HL-60 (cell line): ENCODE data around the gene SRBD1.

Experiments
- POLR2AphosphoS5 ChIP-seq: IDR thresholded peaks from 2 replicates; pipeline ENCODE4 v1.6.1; 2012; ENCODE audit warnings: low read depth
- TF ChIP-seq, protein P1 (sequence below): IDR thresholded peaks from one replicate; pipeline ENCODE4 v1.5.1; 2011; ENCODE audit warnings: low read length, control low read depth, inconsistent platforms; ENCODE audit not compliant: insufficient read depth

DNA sequence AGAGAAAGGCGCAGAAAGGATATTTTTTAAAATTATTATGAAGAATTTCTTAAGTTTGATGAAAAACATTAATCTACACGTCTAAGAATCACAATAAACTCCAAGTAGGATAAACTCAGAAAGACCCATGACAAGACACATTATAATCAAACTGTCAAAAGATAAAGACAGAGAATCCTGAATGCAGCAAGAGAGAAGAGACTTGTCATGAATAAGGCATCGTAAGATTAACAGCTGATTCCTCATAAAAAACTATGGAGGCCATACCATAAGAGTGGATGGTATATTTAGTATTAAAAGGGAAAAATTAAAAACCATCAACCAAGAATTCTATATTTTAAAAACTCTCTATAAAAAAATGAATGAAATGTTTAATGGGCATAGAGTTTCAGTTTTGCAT, 39.1 kb downstream of the SRBD1 start:
- TF ChIP-seq POLR2AphosphoS5 = no peak
- TF ChIP-seq, protein P1, sequence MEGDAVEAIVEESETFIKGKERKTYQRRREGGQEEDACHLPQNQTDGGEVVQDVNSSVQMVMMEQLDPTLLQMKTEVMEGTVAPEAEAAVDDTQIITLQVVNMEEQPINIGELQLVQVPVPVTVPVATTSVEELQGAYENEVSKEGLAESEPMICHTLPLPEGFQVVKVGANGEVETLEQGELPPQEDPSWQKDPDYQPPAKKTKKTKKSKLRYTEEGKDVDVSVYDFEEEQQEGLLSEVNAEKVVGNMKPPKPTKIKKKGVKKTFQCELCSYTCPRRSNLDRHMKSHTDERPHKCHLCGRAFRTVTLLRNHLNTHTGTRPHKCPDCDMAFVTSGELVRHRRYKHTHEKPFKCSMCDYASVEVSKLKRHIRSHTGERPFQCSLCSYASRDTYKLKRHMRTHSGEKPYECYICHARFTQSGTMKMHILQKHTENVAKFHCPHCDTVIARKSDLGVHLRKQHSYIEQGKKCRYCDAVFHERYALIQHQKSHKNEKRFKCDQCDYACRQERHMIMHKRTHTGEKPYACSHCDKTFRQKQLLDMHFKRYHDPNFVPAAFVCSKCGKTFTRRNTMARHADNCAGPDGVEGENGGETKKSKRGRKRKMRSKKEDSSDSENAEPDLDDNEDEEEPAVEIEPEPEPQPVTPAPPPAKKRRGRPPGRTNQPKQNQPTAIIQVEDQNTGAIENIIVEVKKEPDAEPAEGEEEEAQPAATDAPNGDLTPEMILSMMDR = no peak
